ENCODE data around the gene CDK19.

DNA sequence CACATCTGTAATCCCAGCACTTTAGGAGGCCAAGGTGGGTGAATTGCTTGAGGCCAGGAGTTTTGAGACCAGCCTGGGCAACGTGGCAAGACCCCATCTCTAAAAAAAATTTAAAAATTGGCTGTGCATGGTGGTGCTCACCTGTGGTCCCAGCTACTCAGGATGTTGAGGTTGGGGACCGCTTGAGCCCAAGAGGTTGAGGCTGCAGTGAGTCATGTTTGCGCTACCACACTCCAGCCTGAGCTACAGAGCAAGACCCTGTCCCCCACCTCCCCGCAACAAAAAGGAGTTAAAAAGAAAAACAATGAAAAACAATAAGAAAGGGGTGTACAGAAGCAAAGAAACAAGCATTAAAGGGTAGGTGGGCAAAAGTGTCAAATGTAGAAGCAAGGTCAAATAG is 57.3 kb downstream of the CDK19 start:
- TF ChIP-seq CTCF (IDR thresholded peaks at IDR 0.05) (no peak), POLR2A (IDR thresholded peaks at IDR 0.05) (no peak)

All from adrenal gland (tissue), 5 donors.